ENCODE measurements around the gene RIOK1. TPM values are rescaled to one million over a fixed set of nuclear protein-coding genes. Genes with fewer than 3 reads are reported as not detected.

The RIOK1 gene
- total RNA-seq, 4 donors from 2014 or later, result 11.3 to 17.5 (median 15.8) TPM

DNA sequence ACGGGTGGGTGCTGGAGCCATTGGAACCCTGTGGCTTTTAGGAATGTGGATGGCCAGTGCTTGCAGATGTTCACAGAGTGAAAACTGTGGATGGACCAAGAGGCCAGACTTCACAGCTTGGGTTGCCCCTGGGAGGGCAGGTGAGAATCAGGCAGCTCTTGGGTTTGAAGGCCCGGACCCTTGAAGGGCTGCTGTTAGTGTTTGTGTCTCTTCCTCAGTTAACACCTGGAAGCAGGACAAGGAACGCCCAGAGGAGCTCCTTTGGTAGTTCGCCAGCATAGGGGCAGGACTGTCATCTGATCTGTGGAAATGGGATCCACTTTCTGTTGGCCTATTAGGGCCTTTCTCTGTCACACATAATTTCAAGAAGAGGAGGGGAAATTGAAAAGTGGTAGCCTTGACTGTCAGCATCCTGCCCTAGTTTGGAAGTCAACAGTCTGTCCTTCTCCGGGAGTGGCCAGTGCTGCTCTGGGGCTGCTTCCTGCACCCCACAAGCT is 43.6 kb downstream of the RIOK1 start:
- Histone ChIP-seq H3K9me3 (no peaks in the 10 kb centered on the region), H3K4me1 (no peaks in the 10 kb centered on the region), H3K36me3 (no peaks in the 10 kb centered on the region), H3K27ac (no peak overlapping the region), H3K27me3 (no peaks in the 10 kb centered on the region), H3K4me3 (replicated peaks in 1 of 3) (no peak overlapping the region)
- WGBS, 2 donors, result 73 to 92% methylated on average over 5 of the region's 5 CpGs
- no peak for TF ChIP-seq POLR2A (IDR thresholded peaks at IDR 0.05)
- TF ChIP-seq, protein P1, sequence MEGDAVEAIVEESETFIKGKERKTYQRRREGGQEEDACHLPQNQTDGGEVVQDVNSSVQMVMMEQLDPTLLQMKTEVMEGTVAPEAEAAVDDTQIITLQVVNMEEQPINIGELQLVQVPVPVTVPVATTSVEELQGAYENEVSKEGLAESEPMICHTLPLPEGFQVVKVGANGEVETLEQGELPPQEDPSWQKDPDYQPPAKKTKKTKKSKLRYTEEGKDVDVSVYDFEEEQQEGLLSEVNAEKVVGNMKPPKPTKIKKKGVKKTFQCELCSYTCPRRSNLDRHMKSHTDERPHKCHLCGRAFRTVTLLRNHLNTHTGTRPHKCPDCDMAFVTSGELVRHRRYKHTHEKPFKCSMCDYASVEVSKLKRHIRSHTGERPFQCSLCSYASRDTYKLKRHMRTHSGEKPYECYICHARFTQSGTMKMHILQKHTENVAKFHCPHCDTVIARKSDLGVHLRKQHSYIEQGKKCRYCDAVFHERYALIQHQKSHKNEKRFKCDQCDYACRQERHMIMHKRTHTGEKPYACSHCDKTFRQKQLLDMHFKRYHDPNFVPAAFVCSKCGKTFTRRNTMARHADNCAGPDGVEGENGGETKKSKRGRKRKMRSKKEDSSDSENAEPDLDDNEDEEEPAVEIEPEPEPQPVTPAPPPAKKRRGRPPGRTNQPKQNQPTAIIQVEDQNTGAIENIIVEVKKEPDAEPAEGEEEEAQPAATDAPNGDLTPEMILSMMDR (IDR thresholded peaks at IDR 0.05), result no peak
- DNase-seq, result no peak
- intact Hi-C loops (cut with DNase I), result no loop called here

DNA sequence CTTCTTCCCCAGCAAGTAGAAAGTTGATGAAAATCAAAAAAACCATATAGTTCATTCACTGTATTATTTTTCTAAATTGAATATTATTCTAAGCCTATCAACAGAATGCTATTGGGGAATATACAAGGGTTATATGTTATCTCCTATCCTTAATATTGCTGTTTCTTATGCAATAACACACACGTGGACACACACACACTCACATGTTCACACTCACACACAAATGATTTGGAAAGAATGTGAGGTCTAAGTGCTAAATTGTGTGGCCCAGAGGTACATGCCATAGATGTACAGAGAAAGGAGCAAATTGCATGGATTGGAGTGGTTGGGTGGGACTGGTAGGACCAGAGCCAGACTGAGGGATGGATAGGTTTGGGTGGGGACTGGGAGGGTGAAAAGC is 45.1 kb downstream of the RIOK1 start:
- no peaks in the 10 kb centered on the region for H3K27me3 ChIP-seq
- H3K4me1 ChIP-seq, result no peaks in the 10 kb centered on the region
- DNase-seq, result no peak
- no peak overlapping the region for H3K4me3 ChIP-seq (replicated peaks in 1 of 3)
- H3K27ac ChIP-seq, result no peak overlapping the region
- H3K36me3 ChIP-seq, result no peaks in the 10 kb centered on the region
- 81 to 87% methylated on average over 1 of the region's 1 CpG for WGBS, 2 donors
- TF ChIP-seq, protein P1 (IDR thresholded peaks at IDR 0.05), result no peak
- TF ChIP-seq POLR2A (IDR thresholded peaks at IDR 0.05), result no peak
- no peaks in the 10 kb centered on the region for H3K9me3 ChIP-seq
- intact Hi-C loops (cut with DNase I), result no loop called here

DNA sequence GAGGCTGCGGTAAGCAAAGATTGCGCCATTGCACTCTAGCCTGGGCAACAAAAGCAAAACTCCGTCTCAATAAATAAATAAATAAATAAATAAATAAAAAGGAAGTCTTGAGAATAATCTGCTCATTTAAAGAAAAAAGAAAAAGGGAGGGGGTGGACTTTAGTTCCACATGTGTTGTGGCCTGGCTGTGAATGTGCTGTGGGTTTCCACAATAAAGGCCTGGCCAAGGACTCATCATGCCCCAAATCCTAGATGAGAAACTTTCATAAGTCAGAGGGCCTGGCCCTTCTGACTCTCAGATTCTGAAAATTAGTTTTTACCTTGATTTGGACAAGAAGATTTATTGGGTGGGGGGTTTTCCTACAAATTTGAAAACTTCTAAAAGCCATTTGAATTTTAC is 48.4 kb downstream of the RIOK1 start:
- H3K27ac ChIP-seq, result no peak overlapping the region
- H3K4me3 ChIP-seq (replicated peaks in 1 of 3), result no peak overlapping the region
- H3K27me3 ChIP-seq, result no peaks in the 10 kb centered on the region
- WGBS, 2 donors, result 97 to 99% methylated on average over 3 of the region's 3 CpGs
- TF ChIP-seq, protein P1 (IDR thresholded peaks at IDR 0.05), result no peak
- no peak for TF ChIP-seq POLR2A (IDR thresholded peaks at IDR 0.05)
- H3K4me1 ChIP-seq, result no peaks in the 10 kb centered on the region
- intact Hi-C loops (cut with DNase I), result no loop called here
- H3K36me3 ChIP-seq, result no peaks in the 10 kb centered on the region
- no peak for DNase-seq
- H3K9me3 ChIP-seq, result no peaks in the 10 kb centered on the region

DNA sequence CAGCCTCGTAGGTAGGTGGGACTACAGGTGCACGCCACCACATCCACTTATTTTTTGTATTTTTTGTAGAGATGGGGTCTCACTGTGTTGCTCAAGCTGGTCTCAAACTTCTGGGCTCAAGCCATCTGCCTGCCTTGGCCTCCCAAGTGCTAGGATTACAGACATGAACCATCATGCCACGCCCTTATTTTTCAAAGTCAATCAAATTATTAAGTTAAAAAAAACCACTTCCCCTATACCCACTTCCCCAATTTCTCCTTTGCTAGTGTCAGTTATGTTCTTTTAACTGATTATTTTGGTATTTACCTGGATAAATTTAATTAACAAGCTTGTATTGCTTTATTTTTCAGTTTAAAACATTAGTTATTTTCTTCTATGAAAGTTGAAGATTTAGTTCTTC is 49.6 kb downstream of the RIOK1 start:
- 89% methylated on average over 3 of the region's 3 CpGs for WGBS, 2 donors
- Histone ChIP-seq H3K4me1 (no peaks in the 10 kb centered on the region), H3K9me3 (no peaks in the 10 kb centered on the region), H3K4me3 (replicated peaks in 1 of 3) (no peak overlapping the region), H3K36me3 (no peaks in the 10 kb centered on the region), H3K27ac (no peak overlapping the region), H3K27me3 (no peaks in the 10 kb centered on the region)
- DNase-seq, result no peak
- TF ChIP-seq POLR2A (IDR thresholded peaks at IDR 0.05), result no peak
- TF ChIP-seq, protein P1 (IDR thresholded peaks at IDR 0.05), result no peak
- intact Hi-C loops (cut with DNase I), result no loop called here

DNA sequence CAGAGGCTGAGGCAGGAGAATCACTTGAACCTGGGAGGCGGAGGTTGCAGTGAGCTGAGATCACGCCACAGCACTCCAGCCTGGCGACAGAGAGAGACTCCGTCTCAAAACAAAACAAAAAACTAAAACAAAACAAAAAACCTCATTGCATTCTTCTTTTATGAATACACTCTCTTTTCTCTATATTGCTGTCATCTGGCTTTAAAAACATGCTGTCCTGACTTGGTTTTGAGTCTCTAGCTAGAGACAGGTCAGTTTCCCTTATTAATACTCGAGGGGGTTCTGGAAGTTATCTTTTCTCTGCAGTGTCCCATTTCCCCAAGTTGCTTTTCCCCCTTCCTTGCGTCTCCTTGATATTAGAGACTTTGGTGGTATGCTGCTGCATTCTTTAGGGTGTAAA is 50.9 kb downstream of the RIOK1 start:
- Histone ChIP-seq H3K4me3 (replicated peaks in 1 of 3) (no peak overlapping the region), H3K4me1 (no peaks in the 10 kb centered on the region), H3K27ac (no peak overlapping the region), H3K27me3 (no peaks in the 10 kb centered on the region), H3K36me3 (no peaks in the 10 kb centered on the region), H3K9me3 (no peaks in the 10 kb centered on the region)
- TF ChIP-seq POLR2A (IDR thresholded peaks at IDR 0.05), result no peak
- TF ChIP-seq, protein P1 (IDR thresholded peaks at IDR 0.05), result no peak
- DNase-seq, result no peak
- 78 to 83% methylated on average over 6 of the region's 6 CpGs for WGBS, 2 donors
- intact Hi-C loops (cut with DNase I), result no loop called here
